Gastrocnemius medialis (tissue), 4 donors: ENCODE measurements around the gene DCAF16.

Experiments
- CTCF ChIP-seq, 5 experiments: fragments of 450-650 bp in 3 of 5; fragments of 200-600 bp in 2 of 5; sonication (generic) in 2 of 5; IDR thresholded peaks in 4 of 5; conservative IDR thresholded peaks in 1 of 5; 1 replicate in 4 of 5; 2 replicates in 1 of 5; pipeline ENCODE4 v1.5.1; 2016 to 2019; ENCODE audit warnings: antibody characterized with exemption in 5 of 5, mild to moderate bottlenecking in 3 of 5, moderate library complexity in 3 of 5
- POLR2A ChIP-seq, 2 donors: fragments of 450-650 bp; IDR thresholded peaks; one replicate each; pipeline ENCODE4 v1.6.1; 2017; ENCODE audit warnings: antibody characterized with exemption in 2 of 2, mild to moderate bottlenecking in 2 of 2, moderate library complexity in 2 of 2

- TF ChIP-seq POLR2A (IDR thresholded peaks at IDR 0.05) (no peak), CTCF (IDR thresholded peaks at IDR 0.05 in 4 of 5, conservative IDR thresholded peaks at IDR 0.05 in 1 of 5) (no peak)
These were observed 52.1 kb downstream of the DCAF16 start for GRCh38 chr4:17758485-17758884.
